CD1c-positive myeloid dendritic cell (primary cell): ENCODE results near the gene MAB21L3.

Source experiments
- DNase-seq: peaks from one replicate; pipeline ENCODE4 v3.0.0-alpha.2; 2016; ENCODE audit errors: extremely low spot score

MAB21L3 gene

GRCh38 chr1:116165572-116165971, 54.4 kb downstream of the MAB21L3 start:
- DNase-seq, result no peak

- DNase-seq, result peak; percentile 13
These were observed 54.9 kb downstream of the MAB21L3 start for GRCh38 chr1:116166011-116166571.

GRCh38 chr1:116166655-116167054, 55.5 kb downstream of the MAB21L3 start:
- no peak for DNase-seq

GRCh38 chr1:116167625-116168276, 56.6 kb downstream of the MAB21L3 start:
- no peak for DNase-seq

- DNase-seq, result peak; percentile 80
These were observed 57.3 kb downstream of the MAB21L3 start for GRCh38 chr1:116168277-116169032.

DNA sequence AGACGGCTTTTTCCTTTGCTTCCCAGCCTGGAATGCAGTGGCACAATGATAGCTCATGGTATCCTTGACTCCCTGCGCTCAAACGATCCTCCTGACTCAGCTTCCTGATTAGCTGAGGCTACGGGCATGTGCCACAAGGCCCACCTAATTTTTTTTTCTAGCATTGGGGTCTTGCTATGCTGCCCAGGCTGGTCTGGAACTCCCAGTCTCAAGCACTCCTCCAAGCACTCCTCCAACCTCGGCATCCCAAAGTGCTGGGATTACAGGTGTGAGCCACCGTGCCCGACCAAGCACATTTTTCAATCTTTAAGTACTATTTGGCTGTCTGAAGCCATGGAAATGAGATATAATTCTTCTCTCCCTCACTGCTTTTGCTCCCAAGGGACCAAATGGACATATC, 58.7 kb downstream of the MAB21L3 start:
- no peak for DNase-seq

GRCh38 chr1:116170721-116171589, 59.8 kb downstream of the MAB21L3 start:
- no peak for DNase-seq

- no peak for DNase-seq
These were observed 61.5 kb downstream of the MAB21L3 start for GRCh38 chr1:116172666-116173065.

GRCh38 chr1:116175611-116176010, 64.4 kb downstream of the MAB21L3 start:
- DNase-seq, result peak; percentile 5

DNA sequence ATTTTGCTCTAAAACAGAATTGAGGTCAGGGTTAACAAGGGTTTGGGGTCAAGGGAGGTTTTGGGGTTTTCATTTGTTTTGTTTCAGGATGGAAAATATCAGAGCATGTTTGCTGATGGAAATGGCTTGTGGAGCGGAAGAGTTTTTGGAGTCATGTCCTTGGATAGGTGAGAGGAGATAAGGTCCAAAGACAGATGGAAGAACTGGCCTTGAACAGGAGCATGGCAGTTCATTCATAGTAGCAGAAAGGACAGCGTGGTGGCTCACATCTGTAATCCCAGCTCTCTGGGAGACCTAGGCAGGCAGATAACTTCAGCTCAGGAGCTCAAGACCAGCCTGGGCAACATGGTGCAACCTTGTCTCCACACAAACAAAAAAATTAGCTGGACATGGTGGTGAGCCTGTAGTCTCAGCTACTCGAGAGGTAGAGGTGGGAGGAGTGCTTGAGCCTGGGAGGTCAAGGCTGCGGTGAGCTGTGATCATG, 65.1 kb downstream of the MAB21L3 start:
- DNase-seq, result no peak

GRCh38 chr1:116177861-116178260, 66.7 kb downstream of the MAB21L3 start:
- no peak for DNase-seq

GRCh38 chr1:116178837-116179236, 67.6 kb downstream of the MAB21L3 start:
- no peak for DNase-seq

DNA sequence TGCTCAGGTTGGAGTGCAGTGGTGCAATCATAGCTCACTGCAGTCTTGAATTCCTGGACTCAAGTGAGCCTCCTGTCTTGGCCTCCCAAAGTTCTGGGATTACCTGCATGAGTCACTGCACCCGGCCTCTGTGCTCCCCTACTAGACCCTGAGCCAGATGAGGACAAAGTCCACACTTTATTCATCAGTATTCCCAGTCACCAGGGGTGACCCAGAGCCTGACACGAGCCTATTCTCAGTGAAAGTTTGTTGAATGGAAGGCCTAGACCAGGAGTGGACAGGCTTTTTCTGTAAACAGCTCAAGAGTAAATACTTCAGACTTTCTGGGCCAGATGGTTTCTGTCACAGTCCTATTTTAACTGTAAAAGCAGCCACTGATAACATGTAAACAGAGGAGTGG, 68.2 kb downstream of the MAB21L3 start:
- DNase-seq, result no peak

DNA sequence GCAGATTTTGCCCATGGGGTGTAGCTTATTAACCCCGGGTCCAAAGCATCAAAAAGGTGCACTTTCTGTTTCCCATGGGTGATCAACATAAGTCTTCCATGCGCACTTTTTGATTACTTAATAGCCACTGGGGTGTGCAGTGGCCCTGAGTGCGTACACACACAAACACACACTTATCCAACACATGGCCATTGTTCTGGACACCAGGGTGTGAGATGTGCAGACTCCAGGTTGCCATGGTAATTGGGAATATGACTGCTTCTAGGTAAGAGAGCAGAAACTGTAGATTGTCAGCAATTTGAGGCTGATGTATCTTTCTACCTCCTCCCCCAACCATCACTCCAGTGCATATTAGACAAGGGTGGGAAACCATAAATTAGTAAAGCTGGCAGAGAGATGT, 68.8 kb downstream of the MAB21L3 start:
- DNase-seq, result no peak

DNA sequence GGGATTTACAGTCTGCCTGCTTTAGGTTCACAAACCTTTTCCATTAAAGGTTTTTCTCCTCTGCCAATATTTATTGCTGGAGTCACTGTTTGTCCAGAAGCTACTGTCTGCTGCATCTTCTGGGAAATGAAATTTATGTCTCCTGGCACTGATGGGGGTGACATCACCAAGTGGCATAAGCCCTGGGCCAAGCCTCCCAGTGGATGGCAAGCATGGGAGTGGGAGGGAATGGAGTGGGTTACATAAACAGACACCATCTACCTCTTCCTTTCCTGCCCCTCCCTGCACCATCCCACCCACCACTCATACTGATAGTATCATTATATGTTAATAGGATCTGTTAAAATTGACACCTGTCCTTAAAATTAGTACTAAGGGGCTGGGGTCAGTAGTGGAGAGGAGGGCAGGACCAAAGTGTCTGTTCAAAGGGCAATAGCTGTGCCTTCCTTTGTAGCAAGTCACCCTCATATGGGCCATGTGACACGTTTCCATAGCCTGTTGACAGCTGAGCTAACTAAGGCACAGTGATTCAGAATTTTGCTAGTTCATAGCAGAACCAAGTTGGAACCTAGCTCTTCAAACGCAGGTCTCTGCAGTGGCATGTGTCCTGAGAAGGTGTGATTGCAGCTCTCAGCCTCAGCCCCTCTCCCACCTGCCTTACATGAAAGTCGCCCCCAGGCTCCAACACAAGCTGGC, 71.0 kb downstream of the MAB21L3 start:
- DNase-seq, result no peak
